Vagina (tissue), 2 donors: Measurements from ENCODE around the gene ENOX1.

Experiments
- POLR2A ChIP-seq, 2 donors: fragments of 450-650 bp; IDR thresholded peaks; one replicate each; pipeline ENCODE4 v1.6.1; 2017; ENCODE audit warnings: antibody characterized with exemption in 2 of 2, mild to moderate bottlenecking in 2 of 2, moderate library complexity in 2 of 2
- POLR2AphosphoS5 ChIP-seq, 2 donors: sonication (generic); formaldehyde crosslinking; IDR thresholded peaks; one replicate each; pipeline ENCODE4 v1.9.0; 2017; ENCODE audit warnings: antibody characterized with exemption in 2 of 2, mild to moderate bottlenecking in 2 of 2, low read depth in 1 of 2; ENCODE audit not compliant: insufficient read depth in 1 of 2

DNA sequence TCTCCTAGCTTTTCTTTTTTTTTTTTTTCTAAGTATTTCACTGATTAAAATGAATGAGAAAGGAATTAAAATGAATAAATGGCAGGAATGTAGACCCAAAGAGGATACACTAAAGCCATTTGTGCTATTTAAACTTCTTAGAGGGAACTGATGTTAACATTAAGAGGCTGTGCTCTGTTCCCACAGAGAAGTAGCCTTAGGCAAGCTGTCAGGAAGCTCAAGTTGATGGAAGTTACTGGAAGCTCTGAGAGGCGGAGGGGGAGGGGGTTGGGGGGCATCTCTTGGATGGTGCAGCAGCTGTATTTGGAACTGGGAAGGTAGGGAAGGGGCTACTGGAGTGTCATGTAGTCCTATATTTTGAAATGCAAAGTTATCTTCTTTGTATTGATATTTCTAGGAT, 595.2 kb downstream of the ENOX1 start:
- TF ChIP-seq POLR2A (IDR thresholded peaks at IDR 0.05) (no peak), POLR2AphosphoS5 (IDR thresholded peaks at IDR 0.05; ENCODE audit: insufficient read depth in 1 of 2, low read depth in 1 of 2) (no peak)
